Measurements from ENCODE around the gene KDM2A. TPM values are rescaled to one million over a fixed set of nuclear protein-coding genes. Genes with fewer than 3 reads are reported as not detected.
"Not testable (repeated sequence)": the region's sequence is repeated elsewhere in the genome, so short reads cannot be mapped to it uniquely, and the experiment has no call there.

The KDM2A gene
- total RNA-seq, 4 donors from 2014 or later = 34.8 to 55.0 (median 44.9) TPM

GRCh38 chr11:67230886-67231285, 111.8 kb downstream of the KDM2A start:
- Histone ChIP-seq H3K4me3 (no peak overlapping the region), H3K27me3 (no peaks in the 10 kb centered on the region), H3K4me1 (no peaks in the 10 kb centered on the region), H3K27ac (no peak overlapping the region), H3K36me3 (peaks cover 4 to 53% of the 10 kb centered on the region in 2 donors), H3K9me3 (no peaks in the 10 kb centered on the region)
- intact Hi-C loops (cut with DNase I; ENCODE audit: low total_unique reads) = no loop called here
- in situ Hi-C loops (cut with MboI; ENCODE audit: low sequenced_read_pairs in 4 of 4) = no loop called here
- no peak for DNase-seq
- TF ChIP-seq POLR2A (IDR thresholded peaks at IDR 0.05) (no peak), CTCF (IDR thresholded peaks at IDR 0.05 in 4 of 5, conservative IDR thresholded peaks at IDR 0.05 in 1 of 5) (no peak)
- no peak for ATAC-seq

GRCh38 chr11:67233584-67234190, 114.6 kb downstream of the KDM2A start:
- Histone ChIP-seq H3K9me3 (no peaks in the 10 kb centered on the region), H3K27me3 (no peaks in the 10 kb centered on the region), H3K4me1 (peaks cover 7 to 12% of the 10 kb centered on the region in 2 donors), H3K27ac (no peak overlapping the region), H3K36me3 (peaks cover 4 to 35% of the 10 kb centered on the region in 2 donors), H3K4me3 (no peak overlapping the region)
- TF ChIP-seq POLR2A (IDR thresholded peaks at IDR 0.05) (no peak), CTCF (IDR thresholded peaks at IDR 0.05 in 4 of 5, conservative IDR thresholded peaks at IDR 0.05 in 1 of 5) (no peak)
- DNase-seq (no peak), ATAC-seq (no peak)
- intact Hi-C loops (cut with DNase I; ENCODE audit: low total_unique reads) (no loop called here), in situ Hi-C loops (cut with MboI; ENCODE audit: low sequenced_read_pairs in 4 of 4) (no loop called here)

- H3K4me3 ChIP-seq; H3K27ac ChIP-seq; H3K27me3 ChIP-seq; H3K9me3 ChIP-seq; ATAC-seq; intact Hi-C loops (cut with DNase I; ENCODE audit: low total_unique reads); DNase-seq; in situ Hi-C loops (cut with MboI; ENCODE audit: low sequenced_read_pairs in 4 of 4): not testable (repeated sequence)
- H3K4me1 ChIP-seq = peaks cover 16 to 20% of the 10 kb centered on the region in 2 donors
- peaks cover 4 to 26% of the 10 kb centered on the region in 2 donors for H3K36me3 ChIP-seq
Observed at GRCh38 chr11:67234571-67234970, 115.5 kb downstream of the KDM2A start.

GRCh38 chr11:67237574-67237973, 118.5 kb downstream of the KDM2A start:
- ATAC-seq (no peak), DNase-seq (no peak)
- peaks cover 32 to 41% of the 10 kb centered on the region in 2 donors for H3K4me1 ChIP-seq
- in situ Hi-C loops (cut with MboI; ENCODE audit: low sequenced_read_pairs in 4 of 4) = no loop called here
- no peak overlapping the region for H3K4me3 ChIP-seq
- no peaks in the 10 kb centered on the region for H3K36me3 ChIP-seq
- intact Hi-C loops (cut with DNase I; ENCODE audit: low total_unique reads) = no loop called here
- H3K27ac ChIP-seq = peak overlapping the region in 1 of 4 donors; percentile 89
- TF ChIP-seq CTCF (IDR thresholded peaks at IDR 0.05 in 4 of 5, conservative IDR thresholded peaks at IDR 0.05 in 1 of 5) = no peak
- TF ChIP-seq POLR2A (IDR thresholded peaks at IDR 0.05) = no peak
- no peaks in the 10 kb centered on the region for H3K9me3 ChIP-seq
- no peaks in the 10 kb centered on the region for H3K27me3 ChIP-seq

GRCh38 chr11:67238894-67239782, 120.1 kb downstream of the KDM2A start:
- Histone ChIP-seq H3K36me3 (peaks cover 0 to 14% of the 10 kb centered on the region in 2 donors), H3K27me3 (no peaks in the 10 kb centered on the region), H3K4me1 (peaks cover 43 to 44% of the 10 kb centered on the region in 2 donors), H3K9me3 (no peaks in the 10 kb centered on the region), H3K27ac (peak overlapping the region; percentile 89 to 94 (median 90)), H3K4me3 (peak overlapping the region; percentile 22 to 74 (median 36))
- intact Hi-C loops (cut with DNase I; ENCODE audit: low total_unique reads) = no loop called here
- TF ChIP-seq CTCF (IDR thresholded peaks at IDR 0.05 in 4 of 5, conservative IDR thresholded peaks at IDR 0.05 in 1 of 5) = no peak
- TF ChIP-seq POLR2A (IDR thresholded peaks at IDR 0.05) = no peak
- DNase-seq (no peak), ATAC-seq (no peak)
- in situ Hi-C loops (cut with MboI; ENCODE audit: low sequenced_read_pairs in 4 of 4) = no loop called here

Data from gastrocnemius medialis (tissue), 4 donors.